Measurements from ENCODE around the gene PIGQ. TPM values are rescaled to one million over a fixed set of nuclear protein-coding genes. Genes with fewer than 3 reads are reported as not detected.

PIGQ gene
- total RNA-seq, 1 experiment from 2014 or later = 58.0 TPM

DNA sequence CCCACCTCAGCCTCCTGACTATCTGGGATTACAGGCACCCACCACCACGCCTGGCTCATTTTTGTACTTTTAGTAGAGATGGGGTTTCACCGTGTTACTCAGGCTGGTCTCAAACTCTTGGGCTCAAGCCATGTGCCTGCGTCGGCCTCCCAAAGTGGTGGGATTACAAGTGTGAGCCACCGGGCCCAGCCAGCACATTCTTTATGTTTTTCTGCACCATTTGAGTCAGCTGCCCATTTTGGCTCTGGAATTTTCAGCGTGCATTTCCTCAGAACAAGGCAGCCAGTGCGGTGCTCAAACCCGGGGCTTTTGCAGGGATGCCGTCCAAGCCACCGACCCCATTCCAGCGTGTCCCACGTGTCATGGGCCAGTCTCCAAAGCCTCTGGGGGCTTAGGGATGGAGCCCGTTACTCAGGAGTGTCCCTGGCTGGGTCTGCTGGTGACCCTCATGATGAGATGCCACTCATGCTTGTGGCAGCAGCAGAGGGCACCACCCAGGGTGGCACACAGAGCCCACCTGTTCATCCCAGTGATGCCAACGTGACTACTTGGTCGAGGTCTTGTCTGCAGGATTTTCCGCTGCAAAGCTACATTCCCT is 16.4 kb downstream of the PIGQ start:
- H3K56ac ChIP-seq (ENCODE audit: insufficient read length, low read depth, low read length) = no peak overlapping the region
- H4K8ac ChIP-seq (replicated peaks; ENCODE audit: insufficient read length, low read depth, low read length) = no peak overlapping the region
- Mint-ChIP-seq H3K4me3 (peak overlapping the region in 1 of 2 experiments; percentile 51; a peak in 2 of 5 replicates), H3K27me3 (ENCODE audit: low read depth) (peaks cover 39% of the 10 kb centered on the region), H3K27ac (no peak overlapping the region), H3K9me3 (0 out of 5 replicates have a peak, but pooled peaks cover 0 to 3% of the 10 kb centered on the region in 2 experiments), H3K4me1 (peaks cover 13 to 28% of the 10 kb centered on the region in 2 experiments), H3K36me3 (ENCODE audit: insufficient read depth in 1 of 3, low read depth in 3 of 3) (peaks cover 0 to 4% (median 4%) of the 10 kb centered on the region in 3 experiments; a peak in 4 of 7 replicates)
- no peak overlapping the region for H2AK5ac ChIP-seq (ENCODE audit: insufficient read length, low read length)
- no peak overlapping the region for H4K91ac ChIP-seq (ENCODE audit: insufficient read length, low read depth, low read length)
- no peak overlapping the region for H2BK12ac ChIP-seq (ENCODE audit: insufficient read length, low read depth, low read length)
- no peak overlapping the region for H3K14ac ChIP-seq (ENCODE audit: insufficient read depth, low read length)
- H3T11ph ChIP-seq (ENCODE audit: low read length) = no peak overlapping the region
- no peaks in the 10 kb centered on the region; the same call in 1 of the 2 replicates for H3K4me1 ChIP-seq (ENCODE audit: insufficient read depth, low read length)
- H4K20me1 ChIP-seq (ENCODE audit: control insufficient read depth, insufficient read depth, insufficient read length) = no peaks in the 10 kb centered on the region
- no peaks in the 10 kb centered on the region for H3K79me1 ChIP-seq (ENCODE audit: insufficient read depth, low read depth, low read length, poor library complexity, severe bottlenecking)
- peaks cover 7% of the 10 kb centered on the region; the same call in 1 of the 2 replicates for H3K27me3 ChIP-seq (ENCODE audit: insufficient read depth, low read length)
- no peak overlapping the region for H2BK20ac ChIP-seq (ENCODE audit: low read depth, low read length, poor library complexity, severe bottlenecking)
- H2BK5ac ChIP-seq (ENCODE audit: insufficient read length, low read length) = no peak overlapping the region
- H3K9me3 ChIP-seq (ENCODE audit: control insufficient read depth, low read depth, low read length) = no peaks in the 10 kb centered on the region
- no peak overlapping the region for H2BK15ac ChIP-seq (ENCODE audit: low read depth, low read length)
- H3K27ac ChIP-seq (ENCODE audit: insufficient read length, low read depth, low read length) = no peak overlapping the region
- H2AFZ ChIP-seq (ENCODE audit: low read length) = no peak overlapping the region
- no peaks in the 10 kb centered on the region; the same call in 1 of the 2 replicates for H3K79me2 ChIP-seq (ENCODE audit: insufficient read depth, low read length)
- H3K23ac ChIP-seq (ENCODE audit: insufficient read length, low read depth, low read length) = no peak overlapping the region
- TF ChIP-seq, protein P1, sequence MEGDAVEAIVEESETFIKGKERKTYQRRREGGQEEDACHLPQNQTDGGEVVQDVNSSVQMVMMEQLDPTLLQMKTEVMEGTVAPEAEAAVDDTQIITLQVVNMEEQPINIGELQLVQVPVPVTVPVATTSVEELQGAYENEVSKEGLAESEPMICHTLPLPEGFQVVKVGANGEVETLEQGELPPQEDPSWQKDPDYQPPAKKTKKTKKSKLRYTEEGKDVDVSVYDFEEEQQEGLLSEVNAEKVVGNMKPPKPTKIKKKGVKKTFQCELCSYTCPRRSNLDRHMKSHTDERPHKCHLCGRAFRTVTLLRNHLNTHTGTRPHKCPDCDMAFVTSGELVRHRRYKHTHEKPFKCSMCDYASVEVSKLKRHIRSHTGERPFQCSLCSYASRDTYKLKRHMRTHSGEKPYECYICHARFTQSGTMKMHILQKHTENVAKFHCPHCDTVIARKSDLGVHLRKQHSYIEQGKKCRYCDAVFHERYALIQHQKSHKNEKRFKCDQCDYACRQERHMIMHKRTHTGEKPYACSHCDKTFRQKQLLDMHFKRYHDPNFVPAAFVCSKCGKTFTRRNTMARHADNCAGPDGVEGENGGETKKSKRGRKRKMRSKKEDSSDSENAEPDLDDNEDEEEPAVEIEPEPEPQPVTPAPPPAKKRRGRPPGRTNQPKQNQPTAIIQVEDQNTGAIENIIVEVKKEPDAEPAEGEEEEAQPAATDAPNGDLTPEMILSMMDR (conservative IDR thresholded peaks at IDR 0.05) = no peak
- H3K4ac ChIP-seq (ENCODE audit: low read depth, low read length) = no peak overlapping the region
- H2BK120ac ChIP-seq (ENCODE audit: low read depth, low read length, poor library complexity, severe bottlenecking) = no peak overlapping the region
- DNase-seq = no peak
- no peak overlapping the region for H3K4me2 ChIP-seq (ENCODE audit: insufficient read depth, insufficient read length, low read length)
- H3K18ac ChIP-seq (ENCODE audit: insufficient read length, low read depth, low read length) = no peak overlapping the region
- H3K9ac ChIP-seq (ENCODE audit: extremely low read depth, insufficient read length, low read length) = no peak overlapping the region
- H4K5ac ChIP-seq (ENCODE audit: insufficient read length, low read depth, low read length) = no peak overlapping the region
- H3K23me2 ChIP-seq (ENCODE audit: insufficient read length, low read depth, low read length, poor library complexity, severe bottlenecking) = peaks cover 5% of the 10 kb centered on the region
- WGBS (ENCODE audit: extremely low coverage, insufficient read length, low lambda C conversion rate) = no CpG with 5 or more reads among the region's 16 CpGs
